HG03103 (cell line): Measurements from ENCODE around the gene NETO2.
"Not testable (repeated sequence)": the region's sequence is repeated elsewhere in the genome, so short reads cannot be mapped to it uniquely, and the experiment has no call there.

Experiments used
- ATAC-seq: cut with Tn5 transposase; IDR thresholded peaks from one replicate; pipeline ENCODE4 v1.9.1; 2021; ENCODE audit warnings: low read depth; ENCODE audit not compliant: unreplicated experiment

The NETO2 gene

DNA sequence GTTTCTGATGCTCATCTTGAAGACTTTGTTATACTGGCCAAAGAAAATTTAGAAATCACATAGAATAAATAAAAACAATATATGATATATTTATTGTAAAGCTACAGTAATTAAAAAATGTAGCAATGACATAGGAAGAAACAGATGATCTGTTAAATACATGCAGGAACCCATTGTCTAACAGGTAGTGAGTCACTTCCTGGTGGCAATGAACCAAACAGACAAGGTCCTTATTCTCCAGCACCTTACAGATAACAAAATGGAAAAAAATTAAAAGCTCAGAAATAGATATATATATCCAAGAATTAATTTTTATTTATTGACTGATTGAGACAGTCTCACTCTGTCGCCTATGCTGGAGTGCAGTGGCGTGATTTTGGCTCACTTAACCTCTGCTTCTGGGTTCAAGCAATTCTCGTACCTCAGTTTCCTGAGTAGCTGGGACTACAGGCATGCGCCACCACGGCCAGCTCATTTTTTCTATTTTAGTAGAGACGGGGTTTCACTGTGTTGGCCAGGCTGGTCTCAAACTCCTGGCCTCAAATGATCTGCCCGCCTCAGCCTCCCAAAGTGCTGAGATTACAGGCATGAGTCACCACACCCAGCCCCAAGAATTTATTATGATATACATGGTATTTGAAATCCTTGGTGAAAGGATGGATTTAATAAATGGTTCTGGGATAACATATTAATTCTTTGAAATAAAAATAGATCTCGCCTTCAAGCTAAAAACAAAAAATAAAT is 7.5 kb downstream of the NETO2 start:
- no peak for ATAC-seq

DNA sequence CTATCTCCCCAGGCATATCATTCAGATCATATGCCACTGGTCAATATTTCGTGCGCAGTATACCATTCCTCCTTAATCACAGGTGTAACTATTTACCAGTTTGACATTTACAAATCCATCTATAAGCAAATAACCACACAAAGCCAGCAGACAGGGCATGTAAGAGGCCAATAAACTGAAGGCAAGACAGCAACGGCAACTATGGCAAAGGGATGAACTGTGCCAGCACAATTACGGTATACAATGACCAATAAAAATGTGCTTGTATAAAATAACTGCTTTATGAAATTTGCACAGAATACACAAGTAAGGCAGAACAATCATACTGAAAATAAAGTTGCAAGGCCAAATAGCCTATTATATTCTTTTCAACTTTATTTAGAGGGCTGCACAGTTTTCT is 9.2 kb downstream of the NETO2 start:
- no peak for ATAC-seq

DNA sequence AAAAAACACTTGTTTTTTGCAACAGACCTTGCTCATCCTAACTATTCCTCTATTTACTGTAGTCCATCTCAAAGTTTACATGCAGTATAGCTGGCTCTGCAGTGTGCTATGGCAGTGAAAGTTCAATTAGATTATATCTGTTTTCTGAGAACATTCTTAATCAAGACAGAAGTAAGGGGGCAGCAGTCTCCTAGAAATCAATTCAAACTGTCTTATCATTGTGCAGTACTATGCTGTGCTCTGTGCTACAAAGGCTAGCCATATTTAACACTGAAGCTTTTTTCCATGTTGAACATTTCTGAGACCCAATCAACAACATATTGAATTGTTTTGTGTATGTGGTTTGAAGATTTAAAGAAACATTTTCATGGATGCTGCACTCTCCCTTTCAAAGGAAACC is 11.4 kb downstream of the NETO2 start:
- no peak for ATAC-seq

DNA sequence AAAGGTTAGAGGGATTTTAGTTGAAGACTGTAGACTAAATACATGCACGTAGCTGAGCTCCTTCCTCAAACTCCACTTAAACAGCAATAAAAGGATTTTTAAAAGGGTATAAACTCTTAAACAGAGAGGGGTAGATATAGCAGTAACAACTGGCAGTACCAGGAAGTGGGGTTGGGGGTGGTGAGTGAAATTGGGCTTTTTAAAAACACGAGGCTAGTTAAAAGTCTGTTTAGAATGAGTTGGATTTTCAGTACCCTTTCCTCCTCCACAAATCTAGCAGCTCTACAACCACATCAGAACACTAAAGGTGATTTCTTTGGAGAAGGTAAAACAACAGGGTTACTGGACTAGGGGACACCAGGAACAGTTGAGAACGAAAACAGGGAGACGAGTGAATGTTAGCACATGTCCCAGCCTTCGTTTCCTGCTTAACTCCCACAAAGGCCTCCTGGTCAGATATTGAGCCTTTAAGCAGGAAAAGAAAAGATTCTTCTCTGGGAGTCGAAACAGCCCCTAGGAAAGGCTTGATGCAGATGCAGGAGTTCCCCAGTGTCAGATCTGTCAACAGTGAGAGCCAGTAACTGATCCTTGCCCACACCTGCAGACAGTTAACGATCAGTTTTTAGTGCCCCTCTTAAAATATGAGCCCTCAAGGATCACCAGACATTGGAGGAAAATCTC is 13.8 kb downstream of the NETO2 start:
- no peak for ATAC-seq

DNA sequence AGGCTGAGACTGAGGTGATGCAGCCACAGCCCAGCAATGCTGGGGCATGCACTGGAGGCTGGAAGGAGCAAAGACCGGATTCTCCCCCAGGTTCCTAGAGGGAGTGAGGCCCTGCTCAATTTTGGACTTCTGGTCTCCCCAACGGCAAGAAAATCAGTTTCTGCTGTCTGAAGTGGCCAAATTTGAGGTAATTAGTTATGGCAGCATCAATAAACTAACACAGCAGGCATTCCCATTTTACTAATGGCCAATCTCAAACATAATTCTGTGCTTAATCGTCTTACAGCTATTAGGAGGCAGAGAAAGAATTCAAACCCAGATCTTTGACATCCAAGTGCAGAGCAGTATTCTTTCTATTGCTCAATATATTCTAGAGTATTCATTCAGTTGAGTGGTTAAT is 16.2 kb downstream of the NETO2 start:
- ATAC-seq = no peak

DNA sequence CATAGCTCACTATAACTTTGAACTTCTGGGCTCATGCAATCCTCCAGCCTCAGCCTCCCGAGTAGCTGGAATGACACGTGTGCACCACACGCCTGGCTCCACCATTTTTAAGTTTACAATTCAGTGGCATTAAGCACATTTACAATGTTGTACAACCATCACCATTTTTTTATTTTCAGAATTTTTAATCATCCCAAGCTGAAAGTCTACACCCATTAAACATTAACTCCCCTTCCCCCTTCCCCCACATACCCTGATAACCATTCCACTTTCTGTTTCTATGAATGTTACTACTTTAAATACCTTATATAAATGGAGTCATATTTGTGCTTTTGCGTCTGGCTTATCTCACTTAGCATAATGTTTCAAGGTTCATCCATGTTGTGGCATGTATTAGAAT is 18.0 kb downstream of the NETO2 start:
- no peak for ATAC-seq

DNA sequence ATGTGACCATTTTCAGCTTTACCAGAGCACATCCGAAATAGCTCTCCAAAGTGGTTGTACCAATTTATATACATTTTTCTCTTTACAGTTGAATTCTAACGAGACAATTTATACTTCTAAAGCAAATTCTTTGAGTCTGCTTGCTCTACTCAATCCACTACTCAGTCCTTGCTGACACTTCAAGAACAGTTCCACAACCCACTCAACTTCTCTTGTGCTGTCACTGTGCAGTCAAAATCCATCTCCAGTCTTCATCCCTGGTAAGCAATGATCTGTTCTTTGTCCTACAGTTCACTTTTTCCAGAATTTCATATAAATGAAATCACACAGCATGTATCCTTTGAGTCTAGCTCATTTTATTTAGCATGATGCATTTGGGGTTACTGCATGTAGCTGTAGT is 30.6 kb downstream of the NETO2 start:
- no peak for ATAC-seq

DNA sequence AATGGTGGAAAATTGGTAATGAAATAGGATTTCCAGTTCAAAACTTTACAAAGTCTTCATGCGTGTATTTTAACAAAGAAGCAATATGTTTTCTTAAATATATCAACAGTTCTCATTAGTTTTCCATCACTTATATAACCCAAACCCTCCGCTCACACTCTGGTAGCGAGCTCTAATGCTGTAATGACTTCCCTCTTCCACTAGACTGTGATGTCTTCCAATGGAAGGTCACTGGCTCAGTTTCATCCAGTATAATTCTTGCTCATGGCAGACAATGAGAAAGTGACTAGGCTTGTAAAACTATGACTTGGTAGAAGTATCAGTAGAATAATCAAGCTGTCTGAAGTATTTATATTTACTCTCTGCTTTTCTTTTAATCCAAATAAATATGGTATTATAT is 32.8 kb downstream of the NETO2 start:
- no peak for ATAC-seq

DNA sequence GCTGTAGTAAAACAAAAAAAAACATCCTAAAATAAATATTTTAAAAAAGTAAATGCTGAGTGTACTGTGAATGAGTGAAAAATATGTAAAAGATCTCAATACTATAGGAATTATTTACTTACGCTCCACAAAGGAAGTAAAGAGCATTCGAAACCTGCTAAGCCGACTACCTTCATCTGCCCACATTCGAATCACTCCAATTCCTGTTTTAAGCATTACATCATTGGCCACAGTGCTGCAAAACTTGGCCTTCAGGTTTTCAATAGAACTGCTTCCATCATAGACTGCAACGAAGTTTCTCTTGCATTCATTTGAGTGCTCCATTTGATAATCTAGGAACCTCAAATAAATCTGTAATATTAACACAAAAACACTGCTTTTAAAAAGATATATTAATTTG is 34.4 kb downstream of the NETO2 start:
- ATAC-seq = no peak

DNA sequence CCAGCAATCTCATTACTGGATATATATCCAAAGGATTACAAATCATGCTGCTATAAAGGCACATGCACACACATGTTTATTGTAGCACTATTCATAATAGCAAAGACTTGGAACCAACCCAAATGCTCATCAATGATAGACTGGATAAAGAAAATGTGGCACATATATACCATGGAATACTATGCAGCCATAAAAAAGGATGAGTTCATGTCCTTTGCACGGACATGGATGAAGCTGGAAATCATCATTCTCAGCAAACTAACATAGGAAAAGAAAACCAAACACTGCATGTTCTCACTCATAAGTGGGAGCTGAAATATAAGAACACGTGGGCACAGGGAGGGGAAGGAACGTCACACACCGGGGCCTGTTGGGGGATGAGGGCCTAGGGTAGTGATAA is 40.8 kb downstream of the NETO2 start:
- ATAC-seq = not testable (repeated sequence)

DNA sequence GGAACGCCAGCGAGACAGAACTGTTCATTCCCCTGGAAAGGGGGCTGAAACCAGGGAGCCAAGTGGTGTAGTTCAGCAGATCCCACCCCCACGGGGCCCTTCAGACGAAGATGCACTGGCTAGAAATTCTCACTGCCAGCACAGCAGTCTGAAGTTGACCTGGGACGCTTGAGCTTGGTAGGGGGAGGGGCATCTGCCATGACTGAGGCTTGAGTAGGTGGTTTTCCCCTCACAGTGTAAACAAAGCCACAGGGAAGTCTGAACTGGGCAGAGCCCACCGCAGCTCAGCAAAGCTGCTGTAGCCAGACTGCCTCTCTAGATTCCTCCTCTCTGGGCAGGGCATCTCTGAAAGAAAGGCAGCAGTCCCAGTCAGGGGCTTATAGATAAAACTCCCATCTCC is 46.6 kb downstream of the NETO2 start:
- not testable (repeated sequence) for ATAC-seq

DNA sequence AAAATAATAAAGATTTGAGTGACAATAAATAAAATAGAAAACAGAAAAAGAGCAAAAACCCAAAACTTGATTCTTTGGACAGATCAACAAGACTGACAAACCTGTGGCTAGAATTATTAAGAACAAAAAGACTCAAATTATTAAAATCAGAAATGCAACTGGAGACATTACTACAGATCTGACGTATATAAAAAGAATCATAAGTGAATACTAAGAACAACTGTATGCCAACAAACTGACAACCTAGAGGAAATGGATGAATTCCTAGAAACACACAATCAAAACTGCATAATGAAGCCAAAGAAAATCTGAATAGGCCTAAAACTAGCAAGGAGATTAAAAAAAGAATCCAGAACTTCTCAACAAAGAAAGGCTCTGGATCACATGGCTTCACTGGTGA is 47.4 kb downstream of the NETO2 start:
- ATAC-seq = no peak

DNA sequence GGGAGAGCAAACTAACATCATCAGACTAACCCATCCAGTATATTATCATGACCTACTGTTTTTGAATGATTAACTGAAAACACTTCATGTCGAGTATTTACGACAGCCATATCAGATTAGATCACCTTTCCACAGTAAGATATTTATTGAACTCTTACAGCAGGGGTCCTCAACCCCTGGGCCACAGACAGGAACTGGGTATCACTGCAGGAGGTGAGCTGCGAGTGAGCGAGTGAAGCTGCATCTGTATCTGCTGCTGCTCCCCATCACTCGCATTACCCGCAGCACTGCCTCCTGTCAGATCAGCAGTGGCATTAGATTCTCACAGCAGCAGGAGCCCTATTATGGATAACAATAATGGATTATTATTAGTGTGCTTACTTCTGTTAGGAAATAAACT is 59.5 kb downstream of the NETO2 start:
- ATAC-seq = no peak

DNA sequence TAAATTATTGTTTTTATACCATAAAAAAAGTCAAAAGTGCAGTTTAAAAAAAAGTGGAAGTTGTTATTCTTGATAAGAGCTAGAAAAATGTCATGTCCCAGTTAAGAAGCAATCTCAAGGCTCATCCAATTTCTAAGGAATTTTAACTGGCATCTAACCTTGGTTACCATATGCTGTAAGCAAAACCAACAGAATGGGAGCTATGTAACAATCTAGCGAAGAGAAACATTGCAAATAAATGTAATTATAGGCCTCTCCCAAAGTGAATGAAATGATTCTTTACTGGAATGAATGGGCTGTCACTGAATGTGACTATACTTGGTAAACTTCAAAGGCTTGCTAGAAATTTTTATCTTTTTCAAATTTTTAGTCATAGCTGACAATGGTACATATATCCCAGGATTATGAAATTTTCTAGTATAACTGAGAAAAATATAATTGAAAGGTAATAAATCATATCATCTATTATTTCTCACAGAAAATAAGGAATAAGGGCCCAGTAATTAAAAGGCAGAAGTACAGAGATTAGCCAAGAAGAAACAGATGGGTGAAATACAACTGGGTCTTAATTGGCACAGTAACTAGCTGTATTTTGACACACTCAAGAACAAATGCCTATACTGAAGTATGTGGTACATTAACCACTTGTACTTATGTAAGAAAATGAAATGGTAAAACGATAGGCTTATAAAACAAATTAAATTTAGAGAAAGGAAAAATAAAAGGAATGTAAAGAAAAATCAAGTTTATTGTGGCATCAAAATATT is 61.5 kb downstream of the NETO2 start:
- ATAC-seq = no peak

DNA sequence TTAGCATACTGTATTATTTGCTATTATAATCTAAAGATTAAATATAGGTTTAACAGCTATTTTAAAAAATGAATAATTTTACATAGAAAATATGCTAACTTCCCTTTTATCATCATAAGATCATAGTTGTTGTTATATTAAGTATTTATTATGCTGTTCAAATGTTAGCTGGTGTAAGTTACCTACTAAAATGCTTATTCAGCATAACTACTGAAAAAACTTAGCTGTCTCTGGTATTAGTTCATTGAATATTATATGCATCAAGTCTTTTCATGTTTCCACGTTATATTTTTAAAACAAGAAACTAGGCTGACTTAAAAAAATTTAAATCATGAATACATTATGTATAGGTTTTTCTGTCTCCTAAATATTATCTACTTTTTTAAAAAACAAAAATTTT is 62.6 kb downstream of the NETO2 start:
- no peak for ATAC-seq

DNA sequence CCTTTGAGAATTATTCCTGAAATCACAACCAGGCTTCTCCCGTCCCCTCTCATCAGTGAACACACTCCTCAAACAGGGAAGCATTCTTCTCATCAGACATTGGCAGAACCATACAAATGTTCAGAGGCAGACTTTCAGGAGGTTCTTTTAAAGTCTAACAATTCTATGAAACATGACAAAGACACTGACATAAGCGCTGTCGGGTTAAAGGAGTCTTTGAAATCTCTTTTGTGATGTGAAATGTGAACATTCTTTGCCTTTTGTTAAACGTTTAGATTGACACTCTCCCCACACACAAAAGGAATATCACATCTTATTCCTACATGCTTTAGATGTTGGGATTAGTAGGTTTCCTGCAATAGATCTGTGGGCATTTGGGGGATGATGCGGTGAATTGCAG is 63.9 kb downstream of the NETO2 start:
- ATAC-seq = no peak

DNA sequence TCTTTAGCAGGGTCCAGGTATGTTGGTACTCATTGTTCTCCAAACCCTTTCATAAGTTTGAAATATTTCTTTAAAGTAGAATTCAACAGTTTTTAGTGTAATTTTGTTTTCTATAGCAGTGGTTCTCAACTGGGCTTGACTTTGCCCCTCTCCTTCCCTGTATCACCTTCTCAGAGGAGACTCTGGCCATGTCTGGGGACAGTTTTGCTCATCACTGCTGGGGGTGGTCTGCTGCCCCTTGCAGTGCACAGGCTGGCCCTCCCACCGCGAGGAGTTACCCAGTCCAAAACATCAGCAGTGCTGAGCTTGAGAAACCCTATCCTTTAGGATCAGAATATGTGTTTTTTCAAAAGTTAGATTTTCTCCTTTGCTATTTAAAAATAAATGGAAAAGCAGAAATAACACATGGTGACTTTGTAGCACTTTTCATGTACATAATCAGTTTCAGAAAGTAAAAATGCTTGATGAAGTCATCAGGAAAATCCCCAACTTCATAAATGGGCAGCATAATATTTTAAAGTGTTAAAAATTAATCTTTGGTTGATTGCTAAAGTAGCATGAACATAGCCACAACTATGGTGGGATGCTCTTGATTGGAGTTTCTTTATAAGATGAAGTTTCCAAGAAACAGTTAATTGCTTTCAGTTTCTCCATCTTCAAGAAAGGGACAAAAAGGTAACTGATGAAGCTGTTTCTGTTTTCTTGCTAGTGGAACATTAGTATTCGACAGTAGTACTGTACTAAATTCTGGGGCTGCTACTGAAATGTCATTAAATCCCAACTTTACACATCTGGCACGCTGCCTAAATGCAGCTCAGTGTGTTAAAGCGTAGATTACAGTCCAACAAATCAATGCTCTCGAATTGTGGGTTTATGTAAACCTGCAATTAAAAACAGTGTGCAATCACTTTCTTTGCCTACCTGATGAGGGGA is 70.3 kb downstream of the NETO2 start:
- ATAC-seq = no peak

DNA sequence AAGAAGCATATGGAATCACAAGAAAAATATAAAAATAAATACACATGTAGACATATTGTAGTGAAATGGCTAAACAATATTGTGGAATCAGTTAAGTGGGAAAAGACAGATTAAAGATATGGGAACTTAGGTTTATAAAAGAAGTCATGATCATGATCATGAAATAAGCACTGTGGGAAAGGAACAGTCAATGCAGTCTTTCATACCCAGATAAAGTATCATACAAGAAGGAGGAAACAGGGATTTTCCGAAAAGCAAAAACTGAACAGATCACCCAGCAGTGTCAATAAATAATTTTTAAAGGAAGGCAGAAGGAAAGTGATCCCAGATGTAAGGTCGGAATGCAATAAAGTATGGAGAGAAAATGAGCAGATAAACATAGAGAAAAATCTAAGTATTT is 71.6 kb downstream of the NETO2 start:
- no peak for ATAC-seq

DNA sequence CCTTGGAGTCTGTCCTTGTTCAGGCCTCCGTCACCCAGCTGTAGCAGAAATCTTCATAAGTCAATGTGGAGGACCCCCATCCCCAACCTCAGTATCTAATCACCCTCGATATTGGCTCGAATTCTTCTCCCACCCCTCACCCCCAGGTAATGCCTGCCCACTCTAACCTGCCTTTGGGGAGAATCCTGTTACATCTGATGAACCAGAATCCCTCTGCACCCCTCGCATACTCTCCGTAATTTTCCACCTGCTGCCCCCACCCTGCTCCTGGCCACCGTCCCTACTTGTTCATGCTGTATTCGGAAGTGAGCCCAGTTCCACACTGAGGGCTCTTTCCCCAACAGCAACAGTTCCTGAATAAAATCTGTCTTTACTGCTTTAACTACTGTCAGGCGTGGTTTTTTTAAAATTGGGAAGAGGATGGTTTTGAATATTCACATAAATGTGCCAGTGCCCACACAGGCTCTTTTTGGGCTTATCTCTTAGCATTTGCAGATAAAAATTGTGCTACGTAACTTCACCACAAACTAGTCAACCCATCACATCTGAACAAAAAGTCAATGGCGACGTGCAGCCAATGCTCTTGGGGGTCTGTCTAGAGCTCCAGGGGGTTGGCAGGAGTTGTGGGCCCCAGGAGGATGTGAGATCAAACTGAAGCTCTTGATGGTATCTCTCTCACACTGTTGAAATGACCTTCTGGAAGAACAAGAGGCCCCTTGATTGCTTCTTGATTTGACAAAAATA is 73.7 kb downstream of the NETO2 start:
- ATAC-seq = no peak

DNA sequence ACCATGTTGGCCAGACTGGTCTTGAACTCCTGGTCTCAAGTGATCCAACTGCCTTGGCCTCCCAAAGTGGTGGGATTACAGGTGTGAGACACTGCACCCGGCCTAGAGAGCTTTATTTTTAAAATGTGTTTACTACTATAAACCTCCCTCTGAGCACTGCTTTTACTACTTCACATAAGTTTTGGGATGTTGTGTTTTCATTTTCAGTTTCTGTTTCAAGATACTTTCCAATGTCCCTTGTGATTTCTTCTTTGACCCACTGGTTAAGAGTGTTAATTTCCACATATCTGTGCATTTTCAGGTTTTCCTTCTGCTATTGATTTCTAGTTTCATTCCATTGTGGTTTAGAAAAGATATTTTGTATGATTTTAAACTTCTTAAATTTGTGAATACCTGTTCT is 74.4 kb downstream of the NETO2 start:
- no peak for ATAC-seq
